ENCODE data around the gene MAGOHB. TPM values are rescaled to one million over a fixed set of nuclear protein-coding genes. Genes with fewer than 3 reads are reported as not detected.

Gene MAGOHB
- total RNA-seq, 1 experiment from 2014 or later = 22.5 TPM

GRCh38 chr12:10634427-10634826, 21.0 kb upstream of the MAGOHB start:
- in situ Hi-C loops (cut with HindIII; ENCODE audit: low pct_unique_long_range_greater_than_20kb, low sequenced_read_pairs) (no loop called here), intact Hi-C loops (cut with micrococcal nuclease; ENCODE audit: unreplicated experiment) (no loop called here)
- no peaks in the 10 kb centered on the region for H3K36me3 ChIP-seq (ENCODE audit: control insufficient read depth, insufficient read depth, low read length)
- no peak overlapping the region for H3K4me3 ChIP-seq (ENCODE audit: low read depth in 2 of 2, low read length in 2 of 2)
- H3K9me3 ChIP-seq (ENCODE audit: control insufficient read depth, insufficient read depth, low read depth, low read length) = no peaks in the 10 kb centered on the region
- no TSS peak for BruUV-seq (replicated peaks)
- H3K27ac ChIP-seq (ENCODE audit: low read length) = no peak overlapping the region
- TF ChIP-seq CTCF (IDR thresholded peaks at IDR 0.05) (no peak), POLR2AphosphoS5 (IDR thresholded peaks at IDR 0.05; ENCODE audit: low read depth, low read length) (no peak), TCF7L2 (IDR thresholded peaks at IDR 0.05; ENCODE audit: low read depth, low read length) (no peak), REST (IDR thresholded peaks at IDR 0.05; ENCODE audit: insufficient read depth in 1 of 2, low read depth in 2 of 2, low read length in 1 of 2) (no peak), SIN3A (IDR thresholded peaks at IDR 0.05; ENCODE audit: borderline replicate concordance, insufficient read depth, low read depth, low read length) (no peak)
- DNase-seq (ENCODE audit: low read depth, low spot score) (no peak), ATAC-seq (no peak)
- ChIA-PET CTCF (no interaction called here), POLR2A (no interaction called here)
- no peaks in the 10 kb centered on the region for H3K27me3 ChIP-seq (ENCODE audit: control insufficient read depth, insufficient read depth, low read length)
- no peaks in the 10 kb centered on the region for H3K4me1 ChIP-seq (ENCODE audit: control insufficient read depth, insufficient read depth, low read length)

GRCh38 chr12:10633541-10633940, 20.1 kb upstream of the MAGOHB start:
- Histone ChIP-seq H3K4me1 (ENCODE audit: control insufficient read depth, insufficient read depth, low read length) (no peaks in the 10 kb centered on the region), H3K4me3 (ENCODE audit: low read depth in 2 of 2, low read length in 2 of 2) (no peak overlapping the region), H3K27me3 (ENCODE audit: control insufficient read depth, insufficient read depth, low read length) (no peaks in the 10 kb centered on the region), H3K9me3 (ENCODE audit: control insufficient read depth, insufficient read depth, low read depth, low read length) (no peaks in the 10 kb centered on the region), H3K36me3 (ENCODE audit: control insufficient read depth, insufficient read depth, low read length) (no peaks in the 10 kb centered on the region), H3K27ac (ENCODE audit: low read length) (no peak overlapping the region)
- DNase-seq (ENCODE audit: low read depth, low spot score) (no peak), ATAC-seq (no peak)
- in situ Hi-C loops (cut with HindIII; ENCODE audit: low pct_unique_long_range_greater_than_20kb, low sequenced_read_pairs) = no loop called here
- POLR2A ChIA-PET = no interaction called here
- CTCF ChIA-PET = no interaction called here
- no peak for TF ChIP-seq REST (IDR thresholded peaks at IDR 0.05; ENCODE audit: insufficient read depth in 1 of 2, low read depth in 2 of 2, low read length in 1 of 2)
- no peak for TF ChIP-seq TCF7L2 (IDR thresholded peaks at IDR 0.05; ENCODE audit: low read depth, low read length)
- no peak for TF ChIP-seq SIN3A (IDR thresholded peaks at IDR 0.05; ENCODE audit: borderline replicate concordance, insufficient read depth, low read depth, low read length)
- no peak for TF ChIP-seq POLR2AphosphoS5 (IDR thresholded peaks at IDR 0.05; ENCODE audit: low read depth, low read length)
- no peak for TF ChIP-seq CTCF (IDR thresholded peaks at IDR 0.05)
- no TSS peak for BruUV-seq (replicated peaks)
- intact Hi-C loops (cut with micrococcal nuclease; ENCODE audit: unreplicated experiment) = no loop called here
